Measurements from ENCODE around the gene PTCH2.
A peak's percentile ranks its signal among the peaks of the same experiment; 100 is the strongest.
"Not testable (repeated sequence)": the region's sequence is repeated elsewhere in the genome, so short reads cannot be mapped to it uniquely, and the experiment has no call there.

Gene PTCH2

DNA sequence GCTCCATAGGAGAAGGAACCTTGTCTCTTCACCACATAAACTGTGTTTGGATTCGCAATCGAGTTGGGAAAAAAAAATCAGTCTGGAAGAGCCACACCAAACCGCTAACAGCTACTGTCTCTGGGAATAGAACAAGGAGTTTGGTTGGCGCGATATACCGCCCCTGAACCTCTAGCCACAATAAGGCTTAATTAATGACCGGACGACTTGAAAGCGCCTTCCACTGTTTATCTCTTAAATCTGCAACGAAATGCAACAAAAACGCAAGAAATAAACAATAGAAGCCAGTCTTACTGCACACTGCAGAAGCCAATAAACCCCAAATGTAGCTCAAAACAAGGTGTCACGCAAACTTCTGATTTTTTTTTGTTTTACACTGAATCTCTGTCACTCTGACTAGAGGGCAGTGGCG lies 23.9 kb downstream of the PTCH2 start:
- no peak for DNase-seq (ENCODE audit: low spot score)

DNA sequence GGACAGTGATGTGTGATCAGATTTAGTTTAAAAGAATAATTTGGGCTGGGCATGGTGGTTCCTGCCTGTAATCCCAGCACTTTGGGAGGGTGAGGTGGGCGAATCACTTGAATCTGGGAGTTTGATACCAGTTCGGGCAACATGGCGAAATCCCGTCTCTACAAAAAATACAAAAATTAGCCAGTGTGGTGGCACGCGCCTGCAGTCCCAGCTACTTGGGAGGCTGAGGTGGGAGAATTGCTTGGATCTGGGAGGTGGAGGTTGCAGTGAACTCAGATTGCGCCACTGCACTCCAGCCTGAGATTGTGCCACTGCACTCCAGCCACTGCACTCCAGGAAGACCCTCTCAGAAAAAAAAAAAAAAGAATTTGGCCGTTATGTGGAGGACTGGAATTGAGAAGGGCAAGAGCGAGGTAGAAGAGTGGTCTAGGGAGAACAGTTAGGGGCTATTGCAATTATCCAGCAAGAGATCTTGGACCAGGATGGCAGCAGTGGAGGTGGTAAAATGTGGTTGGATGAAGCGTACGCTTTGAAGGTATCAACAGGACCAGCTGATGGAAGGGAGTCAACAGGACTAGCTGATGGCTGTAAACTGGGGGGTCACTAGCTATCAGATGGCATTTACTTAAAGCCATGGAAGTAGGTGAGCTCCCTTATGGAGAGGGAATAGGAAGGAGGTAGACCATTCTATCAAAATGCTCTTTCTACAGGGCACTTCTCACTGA lies 25.1 kb downstream of the PTCH2 start:
- no peak for DNase-seq (ENCODE audit: low spot score)

DNA sequence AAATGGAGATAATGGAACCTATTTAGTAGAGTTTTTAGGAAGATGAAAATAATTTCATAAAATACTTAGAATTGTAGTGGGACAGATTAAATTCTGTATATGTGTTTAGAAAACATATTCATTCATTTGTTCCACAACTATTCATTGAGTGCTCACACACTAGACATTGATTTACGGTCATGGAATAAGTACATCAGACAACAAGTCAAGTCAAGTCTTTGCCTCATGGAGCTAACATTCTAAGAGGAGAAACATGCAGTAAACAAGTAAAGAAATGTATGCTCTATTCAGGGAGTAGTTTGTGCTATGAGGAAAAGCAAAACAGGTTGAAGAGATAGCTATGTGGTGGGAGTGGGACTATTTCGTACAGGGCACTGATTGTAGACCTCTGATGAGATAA lies 25.7 kb downstream of the PTCH2 start:
- DNase-seq (ENCODE audit: low spot score), result no peak

DNA sequence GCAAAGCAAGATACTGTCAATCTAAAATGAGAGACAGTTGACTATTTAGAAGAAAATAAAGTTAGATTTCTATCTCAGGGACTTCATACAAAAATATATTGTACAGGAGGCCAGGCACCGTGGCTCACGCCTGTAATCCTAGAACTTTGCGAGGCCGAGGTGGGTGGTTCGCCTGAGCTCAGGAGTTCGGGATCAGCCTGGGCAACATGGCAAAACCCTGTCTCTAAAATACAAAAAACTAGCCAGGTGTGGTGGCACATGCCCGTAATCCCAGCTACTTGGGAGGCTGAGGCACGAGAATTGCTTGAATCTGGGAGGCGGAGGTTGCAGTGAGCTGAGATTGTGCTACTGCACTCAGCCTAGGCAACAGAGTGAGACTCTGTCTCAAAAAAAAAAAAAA lies 27.1 kb downstream of the PTCH2 start:
- not testable (repeated sequence) for DNase-seq (ENCODE audit: low spot score)

DNA sequence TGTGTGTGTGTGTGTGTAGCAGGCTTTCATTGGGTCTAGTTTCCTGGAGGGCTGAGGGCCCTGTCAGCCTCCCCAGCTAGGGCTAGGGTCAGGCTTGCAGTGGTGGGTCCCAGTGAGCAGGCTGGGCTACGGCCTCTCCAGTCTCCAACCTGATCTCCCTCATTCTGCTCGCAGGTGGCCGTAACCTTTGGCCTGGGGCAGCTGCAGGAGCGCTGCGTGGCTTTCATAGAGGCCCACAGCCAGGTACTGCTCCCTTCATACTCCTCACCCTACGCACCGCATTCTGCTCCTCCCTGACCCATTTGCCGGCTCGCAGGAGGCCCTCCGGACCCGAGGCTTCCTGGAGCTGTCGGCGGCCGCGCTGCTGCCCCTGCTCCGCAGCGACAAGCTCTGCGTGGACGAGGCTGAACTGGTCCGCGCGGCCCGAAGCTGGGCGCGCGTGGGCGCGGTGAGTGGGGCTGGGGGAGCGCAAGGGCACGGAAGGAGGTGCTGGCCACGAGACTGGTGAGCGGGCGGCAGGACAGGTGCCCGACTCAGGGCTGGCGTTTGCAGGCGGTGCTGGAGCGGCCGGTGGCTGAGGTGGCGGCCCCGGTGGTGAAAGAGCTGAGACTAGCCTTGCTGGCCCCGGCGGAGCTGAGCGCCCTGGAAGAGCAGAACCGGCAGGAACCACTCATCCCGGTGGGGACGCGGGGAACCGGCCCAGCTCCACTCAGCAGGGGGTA lies 30.1 kb downstream of the PTCH2 start:
- no peak for DNase-seq (ENCODE audit: low spot score)

DNA sequence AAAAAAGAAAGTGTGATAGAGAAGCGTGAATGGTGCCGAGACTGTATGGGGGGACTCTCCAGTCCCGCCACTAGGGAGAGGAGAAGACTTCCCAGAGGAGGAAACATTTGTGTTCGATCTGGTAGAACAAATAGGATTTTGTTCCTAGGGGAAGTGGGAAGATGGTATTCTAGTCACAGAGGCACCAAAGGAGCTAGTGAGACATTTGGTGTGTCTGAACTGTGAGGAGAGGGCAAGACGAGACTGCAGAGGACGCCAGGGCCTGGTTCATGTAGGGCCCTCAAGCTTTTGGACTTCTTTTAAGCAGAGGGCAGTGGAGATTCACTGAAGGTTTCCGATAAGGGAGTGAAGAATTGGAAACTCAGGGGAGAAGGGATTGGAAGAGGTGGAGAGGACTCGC lies 31.8 kb downstream of the PTCH2 start:
- DNase-seq (ENCODE audit: low spot score), result no peak

DNA sequence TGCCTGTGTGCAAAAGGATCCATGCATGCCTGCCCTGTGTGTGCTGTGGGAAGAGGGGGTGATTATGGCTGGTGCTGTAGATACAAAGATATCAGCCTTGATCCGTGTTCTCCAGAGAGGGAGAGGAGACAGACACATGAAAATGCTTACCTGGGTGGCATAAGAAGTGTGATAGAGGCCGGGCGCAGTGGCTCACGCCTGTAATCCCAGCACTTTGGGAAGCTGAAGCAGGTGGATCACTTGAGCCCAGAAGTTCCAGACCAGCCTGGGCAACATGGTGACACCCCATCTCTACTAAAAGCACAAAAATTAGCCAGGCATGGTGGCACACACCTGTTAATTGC lies 32.3 kb downstream of the PTCH2 start:
- DNase-seq (ENCODE audit: low spot score), result not testable (repeated sequence)

DNA sequence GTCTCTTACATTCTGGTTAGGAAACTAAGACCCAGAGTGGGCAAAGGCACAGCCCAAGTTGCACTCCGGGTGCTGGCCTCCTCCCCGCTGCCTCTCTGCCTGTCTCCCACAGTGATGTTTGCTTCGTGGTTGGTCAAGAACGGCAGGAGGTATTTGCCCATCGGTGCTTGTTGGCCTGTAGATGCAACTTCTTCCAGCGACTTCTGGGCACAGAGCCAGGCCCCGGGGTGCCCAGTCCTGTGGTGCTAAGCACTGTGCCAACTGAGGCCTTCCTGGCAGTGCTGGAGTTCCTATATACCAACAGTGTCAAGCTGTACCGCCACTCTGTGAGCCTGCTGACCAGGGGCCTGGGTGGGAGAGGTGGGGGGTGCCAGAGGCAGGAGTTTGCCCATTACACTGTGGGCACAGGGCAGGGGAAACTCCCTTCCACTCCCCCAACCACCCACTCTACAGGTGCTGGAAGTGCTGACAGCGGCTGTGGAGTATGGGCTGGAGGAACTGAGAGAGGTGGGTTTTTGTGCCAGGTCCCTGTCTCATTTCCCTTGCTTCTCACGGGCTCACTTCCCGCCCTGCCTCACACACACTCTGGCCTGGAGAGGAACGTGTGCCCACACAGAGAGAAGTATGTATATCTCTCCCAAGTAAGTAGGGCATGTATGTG lies 32.8 kb downstream of the PTCH2 start:
- DNase-seq (ENCODE audit: low spot score), result no peak

DNA sequence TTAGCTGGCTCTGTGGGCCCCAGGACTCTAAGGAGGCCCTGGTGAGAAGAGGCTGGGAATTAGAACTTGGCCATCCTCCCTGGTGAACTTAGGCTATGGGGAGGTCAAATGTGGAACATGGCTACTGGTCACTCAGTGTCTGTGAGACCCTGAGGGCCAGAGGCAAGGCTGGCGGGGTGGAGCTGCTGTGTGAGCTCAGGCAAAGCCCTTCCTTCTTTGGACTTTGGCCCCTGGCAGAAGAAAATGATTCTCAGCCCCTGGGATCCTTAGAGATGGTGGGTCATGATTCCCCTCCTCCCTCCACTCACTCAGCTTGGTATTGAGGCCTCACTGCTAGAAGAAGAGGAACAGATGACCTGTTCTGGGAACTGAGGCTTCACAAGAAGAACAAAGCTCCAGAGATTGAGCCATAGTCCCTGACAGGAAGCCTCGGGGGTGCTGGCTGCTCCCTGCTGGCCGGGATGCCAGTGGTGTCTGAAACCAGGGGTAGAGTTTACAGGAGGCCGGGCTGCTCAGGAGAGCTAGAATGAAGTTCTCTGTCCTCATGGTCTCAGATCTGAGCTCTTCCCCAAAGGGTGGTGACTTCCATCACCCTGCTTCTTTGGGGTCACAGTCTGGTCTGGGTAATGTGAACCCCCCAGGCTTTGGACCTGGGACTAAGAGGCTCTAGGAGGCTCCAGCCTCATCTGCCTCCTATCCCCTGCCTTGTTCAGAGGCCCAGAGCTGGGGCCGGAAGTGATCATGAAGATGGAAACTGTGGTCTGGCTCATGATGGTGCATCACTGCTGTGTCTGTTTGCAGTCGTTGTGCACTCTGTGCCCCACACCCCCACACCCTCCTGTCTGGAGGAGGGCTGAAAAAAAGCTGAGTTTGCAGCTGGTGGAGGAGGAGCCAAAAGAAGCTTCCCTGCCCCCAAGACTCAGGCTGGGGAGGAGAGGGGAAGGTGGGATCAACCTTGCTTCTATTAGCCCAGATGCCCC lies 33.8 kb downstream of the PTCH2 start:
- DNase-seq (ENCODE audit: low spot score), result peak; percentile 53

DNA sequence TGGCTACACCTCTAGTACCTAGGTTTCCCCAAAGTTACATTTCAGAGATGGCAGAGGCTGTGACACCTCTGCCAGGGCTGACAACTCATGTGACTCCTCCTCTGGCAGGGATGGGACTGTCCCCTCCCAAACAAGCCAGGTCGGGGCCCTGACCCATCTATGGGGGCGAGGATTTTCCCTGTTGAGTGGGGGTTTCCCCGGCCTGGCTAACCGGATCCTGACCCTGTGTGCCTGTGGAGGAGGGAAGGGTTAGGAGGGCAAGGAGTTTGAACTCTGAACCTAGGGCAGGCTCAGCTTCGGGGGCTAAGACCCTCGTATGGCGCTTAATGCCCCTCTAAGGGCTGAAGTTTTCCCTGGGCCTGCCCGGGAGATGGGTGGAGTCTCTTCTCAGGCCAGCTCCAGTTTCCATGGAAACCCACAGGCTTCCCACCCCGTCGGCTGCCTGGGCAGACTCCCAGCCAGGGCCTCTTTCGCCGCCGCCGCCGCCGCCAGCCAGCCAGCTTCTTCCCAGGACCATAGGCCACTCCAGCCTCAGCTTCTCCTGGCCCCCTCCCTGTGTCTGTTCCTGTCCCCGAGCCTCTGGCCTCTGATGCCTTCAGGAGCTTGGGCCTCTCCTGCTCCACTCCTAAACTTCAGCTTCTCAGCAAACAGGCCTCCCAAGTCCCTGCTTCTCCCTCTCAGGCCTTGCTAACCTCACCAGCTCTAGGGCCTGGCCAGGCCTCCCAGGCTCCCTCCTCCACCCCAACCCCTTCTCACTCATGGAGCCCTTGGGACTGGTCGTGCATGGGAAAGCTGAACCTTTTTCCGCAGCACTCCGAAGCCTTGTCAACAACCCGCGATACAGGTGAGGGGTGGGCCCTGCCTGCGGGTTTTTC lies 34.8 kb downstream of the PTCH2 start, which contains the start of gene BTBD19:
BTBD19 (plus strand) TSS at position 461 of the 875 bp plus-strand sequence; CDS start at position 759, 298 bp downstream.
- DNase-seq (ENCODE audit: low spot score), result peak; percentile 93

DNA sequence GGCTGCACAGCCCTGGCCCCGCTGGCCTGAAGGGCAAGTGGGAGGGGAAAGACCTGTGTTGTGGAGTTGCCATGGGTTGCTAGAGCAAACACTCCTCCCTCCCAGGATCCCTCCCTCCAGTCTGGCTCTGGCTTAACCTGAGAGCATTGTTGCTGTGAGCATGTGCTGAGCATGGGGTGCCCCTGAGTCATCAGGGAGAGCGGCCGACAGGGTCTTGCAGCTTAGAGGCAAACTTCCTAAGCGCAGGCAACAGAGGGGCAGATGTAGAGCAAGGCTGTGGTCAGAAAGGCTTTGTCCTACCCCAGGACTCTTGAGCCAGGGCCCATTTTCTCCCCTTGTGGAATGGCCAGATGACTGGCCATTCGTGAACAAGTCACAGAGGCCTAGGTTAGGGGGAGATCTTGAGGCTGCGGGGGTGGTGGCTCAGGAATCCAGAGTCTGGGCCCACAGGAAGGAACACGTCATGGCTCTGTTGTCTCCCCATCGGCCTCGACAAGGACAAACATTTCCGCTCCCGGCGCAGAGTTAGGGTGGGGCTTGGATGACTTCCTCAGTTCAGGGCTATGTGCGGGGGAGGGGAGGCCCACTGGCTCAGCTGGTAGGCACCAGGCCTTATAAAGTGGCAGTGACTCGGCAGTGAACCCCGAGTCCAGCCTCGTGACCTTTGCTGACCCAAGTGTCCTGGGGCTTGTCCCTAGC lies 35.5 kb downstream of the PTCH2 start:
- peak; percentile 91 for DNase-seq (ENCODE audit: low spot score)

DNA sequence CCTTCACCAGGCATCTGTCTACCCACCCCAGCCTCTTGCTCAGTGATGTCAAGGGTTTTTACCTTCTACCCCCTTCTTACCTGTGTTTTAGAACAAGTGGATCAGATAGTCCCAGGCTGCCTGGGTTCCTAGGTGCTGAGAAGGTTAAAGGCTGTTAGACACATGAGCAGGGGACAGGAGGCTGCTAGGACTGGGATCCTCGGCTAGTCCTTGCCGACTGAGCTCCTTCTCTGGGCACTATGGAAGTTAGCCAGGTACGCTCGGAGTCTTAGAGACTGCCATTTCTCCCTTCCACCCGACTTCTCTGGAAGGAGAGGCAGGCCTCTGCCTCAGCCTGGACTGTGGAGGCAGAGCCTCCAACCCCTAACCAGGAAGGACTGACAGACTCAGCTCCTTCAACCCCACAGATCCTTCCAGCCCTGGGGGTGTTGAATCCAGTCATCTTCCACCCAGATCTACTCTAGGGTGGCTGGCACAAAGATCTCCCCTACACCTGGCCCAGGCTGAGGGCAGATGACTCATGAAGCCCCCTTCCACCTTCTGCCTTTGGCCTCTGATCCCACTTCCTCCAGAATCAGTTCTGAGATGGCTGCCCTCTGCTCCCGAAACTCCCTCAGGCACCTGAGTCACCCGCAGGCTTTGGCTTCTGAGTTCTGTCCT lies 36.2 kb downstream of the PTCH2 start, which contains the start of gene DYNLT4:
DYNLT4 (minus strand) TSS at position 648 of the 660 bp plus-strand sequence. CDS start 683 bp downstream, outside the sequence.
- no peak for DNase-seq (ENCODE audit: low spot score)

DNA sequence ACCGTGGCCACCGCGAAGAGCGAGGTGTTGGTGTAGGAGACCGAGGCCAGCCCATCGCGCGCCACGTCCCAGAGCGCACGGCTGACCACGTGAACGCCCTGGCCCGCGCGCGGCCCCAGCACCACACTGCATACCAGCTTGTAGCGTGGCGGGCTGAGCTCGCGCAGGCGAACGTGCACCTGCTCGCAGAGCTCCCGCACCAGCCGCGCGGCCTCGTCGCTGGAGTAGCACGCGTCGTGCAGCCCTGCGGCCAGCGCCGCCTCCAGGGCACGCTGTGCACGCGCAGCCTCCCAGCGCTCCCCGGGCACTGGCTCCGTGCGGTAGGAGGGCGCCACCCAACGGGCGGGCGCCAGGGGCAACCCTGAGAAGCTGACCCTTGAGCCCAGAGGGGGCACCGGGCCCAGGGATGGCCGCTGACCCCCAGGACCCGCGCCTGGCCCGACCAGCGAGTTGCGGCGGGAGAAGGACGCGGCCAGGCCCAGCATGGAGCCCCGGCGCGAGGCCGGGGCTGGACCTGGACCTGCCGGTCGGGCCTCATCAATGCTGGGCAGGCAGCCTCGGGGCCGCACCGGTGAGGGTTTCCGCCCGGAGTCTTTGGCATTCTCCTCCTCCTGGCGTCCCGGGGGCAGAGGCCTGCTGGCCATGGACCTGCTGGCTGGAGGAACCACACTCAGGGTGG lies 36.9 kb downstream of the PTCH2 start:
- no peak for DNase-seq (ENCODE audit: low spot score)

DNA sequence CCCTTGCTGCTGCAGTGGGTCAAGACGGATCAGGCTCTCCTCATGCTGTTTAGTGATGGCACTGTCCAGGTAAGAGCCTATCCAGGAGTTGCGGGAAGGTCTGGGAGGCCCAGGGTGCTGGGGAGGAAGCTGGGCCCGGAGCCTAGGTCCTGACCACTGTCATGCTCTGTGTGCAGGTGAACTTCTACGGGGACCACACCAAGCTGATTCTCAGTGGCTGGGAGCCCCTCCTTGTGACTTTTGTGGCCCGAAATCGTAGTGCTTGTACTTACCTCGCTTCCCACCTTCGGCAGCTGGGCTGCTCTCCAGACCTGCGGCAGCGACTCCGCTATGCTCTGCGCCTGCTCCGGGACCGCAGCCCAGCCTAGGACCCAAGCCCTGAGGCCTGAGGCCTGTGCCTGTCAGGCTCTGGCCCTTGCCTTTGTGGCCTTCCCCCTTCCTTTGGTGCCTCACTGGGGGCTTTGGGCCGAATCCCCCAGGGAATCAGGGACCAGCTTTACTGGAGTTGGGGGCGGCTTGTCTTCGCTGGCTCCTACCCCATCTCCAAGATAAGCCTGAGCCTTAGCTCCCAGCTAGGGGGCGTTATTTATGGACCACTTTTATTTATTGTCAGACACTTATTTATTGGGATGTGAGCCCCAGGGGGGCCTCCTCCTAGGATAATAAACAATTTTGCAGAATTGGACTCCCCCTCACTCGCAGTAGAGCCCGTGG lies 37.6 kb downstream of the PTCH2 start:
- DNase-seq (ENCODE audit: low spot score), result no peak

DNA sequence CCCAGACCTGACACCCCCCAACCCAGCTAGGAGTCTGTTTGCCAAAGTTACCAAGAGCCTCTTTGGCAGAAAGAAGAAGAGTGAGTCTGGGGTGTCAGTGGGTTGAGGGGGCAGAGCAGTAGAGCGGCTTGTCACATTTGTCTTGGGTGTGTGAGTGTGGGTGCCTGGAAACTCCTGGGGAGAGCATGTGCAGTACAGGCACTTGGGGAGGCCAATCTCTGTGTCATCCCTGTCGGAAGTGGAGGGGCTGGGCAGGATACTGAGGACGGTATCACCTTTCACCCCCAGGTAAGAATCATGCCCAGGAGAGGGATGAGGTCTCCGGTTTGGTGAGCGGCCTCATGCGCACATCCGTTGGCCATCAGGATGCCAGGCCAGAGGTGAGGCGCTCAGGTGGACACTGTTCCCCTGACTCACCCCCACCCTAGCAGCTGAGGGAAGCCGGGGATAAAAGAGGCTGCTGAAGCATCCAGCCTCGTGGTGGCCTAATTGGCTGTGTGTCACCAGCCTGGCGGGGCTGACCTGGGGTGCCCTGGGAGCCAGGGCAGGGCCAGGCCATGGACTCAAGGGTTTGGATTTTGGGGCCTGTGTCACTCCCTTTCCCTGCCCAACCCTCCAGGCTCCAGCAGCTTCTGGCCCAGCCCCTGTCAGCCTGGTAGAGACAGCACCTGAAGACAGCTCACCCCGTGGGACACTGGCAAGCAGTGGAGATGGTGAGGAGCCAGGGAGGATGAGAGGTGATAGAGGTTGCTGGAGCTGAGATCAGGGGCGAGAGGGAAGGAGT lies 39.5 kb downstream of the PTCH2 start:
- no peak for DNase-seq (ENCODE audit: low spot score)

DNA sequence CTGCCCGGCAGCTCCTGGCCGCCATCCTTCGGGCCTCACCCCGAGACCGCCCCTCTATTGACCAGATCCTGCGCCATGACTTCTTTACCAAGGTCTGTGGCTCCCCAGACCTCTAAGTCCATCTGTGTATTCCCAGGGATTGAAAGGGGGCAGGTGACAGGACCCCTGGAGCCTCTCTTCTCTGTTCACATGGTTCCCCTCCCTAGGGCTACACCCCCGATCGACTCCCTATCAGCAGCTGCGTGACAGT lies 40.1 kb downstream of the PTCH2 start:
- DNase-seq (ENCODE audit: low spot score), result no peak

DNA sequence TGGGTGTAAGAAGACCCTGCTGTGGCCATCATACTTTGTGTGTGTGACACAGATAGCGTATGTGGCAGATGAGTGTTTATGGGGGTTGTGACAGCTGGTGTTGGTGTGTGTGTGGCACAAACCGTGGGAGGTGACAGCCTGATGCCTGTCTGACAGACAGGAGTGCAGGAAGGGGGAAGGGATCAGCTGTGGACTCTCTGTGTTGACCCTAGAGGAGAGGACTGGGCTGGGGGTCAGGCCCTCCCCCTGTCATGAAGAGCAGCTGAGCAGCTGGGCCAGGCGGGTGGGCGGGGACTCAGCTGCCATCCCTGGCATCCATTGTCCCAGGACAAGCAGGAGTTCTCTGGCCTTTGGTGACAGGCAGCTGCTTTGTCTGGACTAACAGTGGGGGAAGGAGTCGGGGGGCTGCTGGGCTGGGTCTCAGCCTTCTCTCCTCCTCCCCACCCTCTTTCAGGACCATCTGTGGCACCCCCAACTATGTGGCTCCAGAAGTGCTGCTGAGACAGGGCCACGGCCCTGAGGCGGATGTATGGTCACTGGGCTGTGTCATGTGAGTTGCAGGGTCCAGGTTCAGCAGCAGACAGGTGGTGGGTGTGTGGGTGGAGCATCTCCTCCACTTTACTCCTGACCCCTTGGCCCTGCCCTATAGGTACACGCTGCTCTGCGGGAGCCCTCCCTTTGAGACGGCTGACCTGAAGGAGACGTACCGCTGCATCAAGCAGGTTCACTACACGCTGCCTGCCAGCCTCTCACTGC lies 40.6 kb downstream of the PTCH2 start:
- no peak for DNase-seq (ENCODE audit: low spot score)
